Measurements from ENCODE around the gene SOS2. TPM values are rescaled to one million over a fixed set of nuclear protein-coding genes. Genes with fewer than 3 reads are reported as not detected.

Gene SOS2
- total RNA-seq, 1 experiment from 2014 or later, result 9.4 TPM

DNA sequence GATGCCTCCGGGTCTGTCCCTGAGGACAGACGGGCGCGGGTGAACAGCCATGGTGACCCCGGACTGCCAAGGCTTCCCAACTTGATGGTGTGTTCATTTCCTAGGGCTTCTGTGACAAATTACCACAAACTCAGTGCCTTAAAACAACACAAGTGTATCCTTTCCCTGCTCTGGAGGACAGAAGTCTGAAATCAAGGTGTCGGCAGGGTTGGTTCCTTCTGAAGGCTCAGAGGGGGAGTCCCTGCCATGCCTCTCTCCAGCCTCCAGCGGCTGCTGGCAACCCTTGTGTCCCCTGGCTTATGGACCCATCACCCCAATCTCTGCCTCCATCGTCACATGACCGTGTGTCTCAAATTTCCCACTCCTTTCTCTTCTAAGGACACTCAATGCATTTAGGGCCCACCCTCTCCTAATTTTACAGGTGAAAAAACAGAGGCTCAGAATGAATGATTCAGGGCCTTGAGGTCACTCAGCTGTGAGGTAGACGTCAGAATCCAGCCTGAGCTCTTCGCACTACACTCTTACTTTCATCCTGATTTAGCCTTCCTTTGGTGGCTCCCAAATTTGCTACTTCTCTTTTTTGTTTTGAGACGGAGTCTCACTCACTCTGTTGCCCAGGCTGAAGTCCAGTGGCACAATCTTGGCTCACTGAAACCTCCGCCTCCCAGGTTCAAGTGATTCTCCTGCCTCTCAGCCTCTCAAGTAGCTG is 160.4 kb downstream of the SOS2 start:
- H3K23me2 ChIP-seq (ENCODE audit: insufficient read length, low read depth, low read length, poor library complexity, severe bottlenecking), result no peaks in the 10 kb centered on the region
- H2BK120ac ChIP-seq (ENCODE audit: low read depth, low read length, poor library complexity, severe bottlenecking), result no peak overlapping the region
- Mint-ChIP-seq H3K27me3 (ENCODE audit: low read depth) (peaks cover 3% of the 10 kb centered on the region; the same call in 1 of the 2 replicates), H3K36me3 (ENCODE audit: insufficient read depth in 1 of 3, low read depth in 3 of 3) (peaks cover 0 to 9% (median 6%) of the 10 kb centered on the region in 3 experiments; a peak in 4 of 7 replicates), H3K4me1 (peaks cover 0 to 8% of the 10 kb centered on the region in 2 experiments; a peak in 2 of 4 replicates), H3K9me3 (peaks cover 8% of the 10 kb centered on the region in 2 experiments), H3K4me3 (no peak overlapping the region), H3K27ac (no peak overlapping the region)
- DNase-seq, result no peak
- H3K79me1 ChIP-seq (ENCODE audit: insufficient read depth, low read depth, low read length, poor library complexity, severe bottlenecking), result no peaks in the 10 kb centered on the region
- WGBS (ENCODE audit: extremely low coverage, insufficient read length, low lambda C conversion rate), result no CpG with 5 or more reads among the region's 13 CpGs
- H2AK5ac ChIP-seq (ENCODE audit: insufficient read length, low read length), result no peak overlapping the region
- H2BK5ac ChIP-seq (ENCODE audit: insufficient read length, low read length), result no peak overlapping the region
- H2AFZ ChIP-seq (ENCODE audit: low read length), result no peak overlapping the region
- no peak overlapping the region for H3K27ac ChIP-seq (ENCODE audit: insufficient read length, low read depth, low read length)
- no peak overlapping the region for H3K9ac ChIP-seq (ENCODE audit: extremely low read depth, insufficient read length, low read length)
- H3K9me3 ChIP-seq (ENCODE audit: control insufficient read depth, low read depth, low read length), result no peaks in the 10 kb centered on the region
- H2BK20ac ChIP-seq (ENCODE audit: low read depth, low read length, poor library complexity, severe bottlenecking), result no peak overlapping the region
- H3K4ac ChIP-seq (ENCODE audit: low read depth, low read length), result no peak overlapping the region
- no peak overlapping the region for H3K4me2 ChIP-seq (ENCODE audit: insufficient read depth, insufficient read length, low read length)
- 0 out of 2 replicates have a peak, but pooled peaks cover 2% of the 10 kb centered on the region for H3K4me1 ChIP-seq (ENCODE audit: insufficient read depth, low read length)
- H4K91ac ChIP-seq (ENCODE audit: insufficient read length, low read depth, low read length), result no peak overlapping the region
- no peaks in the 10 kb centered on the region for H3K27me3 ChIP-seq (ENCODE audit: insufficient read depth, low read length)
- H2BK12ac ChIP-seq (ENCODE audit: insufficient read length, low read depth, low read length), result no peak overlapping the region
- H3K14ac ChIP-seq (ENCODE audit: insufficient read depth, low read length), result no peak overlapping the region
- no peak overlapping the region for H3K56ac ChIP-seq (ENCODE audit: insufficient read length, low read depth, low read length)
- peak overlapping the region; percentile 55; the same call in 1 of the 2 replicates for H2BK15ac ChIP-seq (ENCODE audit: low read depth, low read length)
- H4K8ac ChIP-seq (replicated peaks; ENCODE audit: insufficient read length, low read depth, low read length), result no peak overlapping the region
- H4K20me1 ChIP-seq (ENCODE audit: control insufficient read depth, insufficient read depth, insufficient read length), result no peaks in the 10 kb centered on the region
- H3K23ac ChIP-seq (ENCODE audit: insufficient read length, low read depth, low read length), result no peak overlapping the region
- TF ChIP-seq, protein P1, sequence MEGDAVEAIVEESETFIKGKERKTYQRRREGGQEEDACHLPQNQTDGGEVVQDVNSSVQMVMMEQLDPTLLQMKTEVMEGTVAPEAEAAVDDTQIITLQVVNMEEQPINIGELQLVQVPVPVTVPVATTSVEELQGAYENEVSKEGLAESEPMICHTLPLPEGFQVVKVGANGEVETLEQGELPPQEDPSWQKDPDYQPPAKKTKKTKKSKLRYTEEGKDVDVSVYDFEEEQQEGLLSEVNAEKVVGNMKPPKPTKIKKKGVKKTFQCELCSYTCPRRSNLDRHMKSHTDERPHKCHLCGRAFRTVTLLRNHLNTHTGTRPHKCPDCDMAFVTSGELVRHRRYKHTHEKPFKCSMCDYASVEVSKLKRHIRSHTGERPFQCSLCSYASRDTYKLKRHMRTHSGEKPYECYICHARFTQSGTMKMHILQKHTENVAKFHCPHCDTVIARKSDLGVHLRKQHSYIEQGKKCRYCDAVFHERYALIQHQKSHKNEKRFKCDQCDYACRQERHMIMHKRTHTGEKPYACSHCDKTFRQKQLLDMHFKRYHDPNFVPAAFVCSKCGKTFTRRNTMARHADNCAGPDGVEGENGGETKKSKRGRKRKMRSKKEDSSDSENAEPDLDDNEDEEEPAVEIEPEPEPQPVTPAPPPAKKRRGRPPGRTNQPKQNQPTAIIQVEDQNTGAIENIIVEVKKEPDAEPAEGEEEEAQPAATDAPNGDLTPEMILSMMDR (conservative IDR thresholded peaks at IDR 0.05), result no peak
- H3K79me2 ChIP-seq (ENCODE audit: insufficient read depth, low read length), result no peaks in the 10 kb centered on the region
- H3T11ph ChIP-seq (ENCODE audit: low read length), result no peak overlapping the region
- no peak overlapping the region for H3K18ac ChIP-seq (ENCODE audit: insufficient read length, low read depth, low read length)
- H4K5ac ChIP-seq (ENCODE audit: insufficient read length, low read depth, low read length), result no peak overlapping the region

Data from H9 (cell line).